Esophagus muscularis mucosa (tissue), 4 donors: ENCODE measurements around the gene PSMB9.

Source experiments
- EP300 ChIP-seq: sonication (generic); formaldehyde crosslinking; IDR thresholded peaks from one replicate; pipeline ENCODE4 v1.6.1; 2017; ENCODE audit warnings: antibody characterized with exemption
- POLR2A ChIP-seq: fragments of 450-650 bp; IDR thresholded peaks from one replicate; pipeline ENCODE4 v1.6.1; 2017; ENCODE audit warnings: antibody characterized with exemption, moderate library complexity, mild to moderate bottlenecking, low read depth
- POLR2AphosphoS5 ChIP-seq, 2 donors: sonication (generic); formaldehyde crosslinking; IDR thresholded peaks; one replicate each; pipeline ENCODE4 v1.6.1; 2017; ENCODE audit warnings: antibody characterized with exemption in 2 of 2
- TF ChIP-seq, protein P1 (sequence below), 3 experiments: fragments of 200-600 bp in 2 of 3; fragments of 450-650 bp in 1 of 3; sonication (generic) in 2 of 3; IDR thresholded peaks; one replicate each; pipeline ENCODE4 v1.5.1; 2017 to 2019; ENCODE audit warnings: antibody characterized with exemption in 3 of 3, mild to moderate bottlenecking in 2 of 3, moderate library complexity in 1 of 3

DNA sequence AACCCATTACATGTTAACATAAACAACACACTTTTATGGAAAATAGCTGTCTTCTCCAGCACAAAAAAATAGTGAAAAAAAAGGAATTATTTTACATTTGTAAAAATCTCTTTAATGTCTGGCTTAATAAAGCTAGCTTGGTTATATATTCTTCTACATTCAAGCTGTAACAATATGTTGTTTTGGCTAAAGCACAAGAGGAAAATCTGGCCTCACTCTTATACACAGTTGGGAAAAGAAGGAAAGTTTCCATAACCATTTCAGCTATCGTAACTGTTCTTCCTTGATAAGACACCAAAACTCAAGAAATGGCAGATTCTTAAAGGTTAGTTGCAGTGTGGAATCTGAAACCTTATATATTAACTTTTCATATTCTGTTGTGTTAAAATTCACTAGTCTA, 44.8 kb upstream of the PSMB9 start:
- TF ChIP-seq POLR2A (no peak), EP300 (no peak), POLR2AphosphoS5 (IDR thresholded peaks at IDR 0.05) (no peak)
- TF ChIP-seq, protein P1, sequence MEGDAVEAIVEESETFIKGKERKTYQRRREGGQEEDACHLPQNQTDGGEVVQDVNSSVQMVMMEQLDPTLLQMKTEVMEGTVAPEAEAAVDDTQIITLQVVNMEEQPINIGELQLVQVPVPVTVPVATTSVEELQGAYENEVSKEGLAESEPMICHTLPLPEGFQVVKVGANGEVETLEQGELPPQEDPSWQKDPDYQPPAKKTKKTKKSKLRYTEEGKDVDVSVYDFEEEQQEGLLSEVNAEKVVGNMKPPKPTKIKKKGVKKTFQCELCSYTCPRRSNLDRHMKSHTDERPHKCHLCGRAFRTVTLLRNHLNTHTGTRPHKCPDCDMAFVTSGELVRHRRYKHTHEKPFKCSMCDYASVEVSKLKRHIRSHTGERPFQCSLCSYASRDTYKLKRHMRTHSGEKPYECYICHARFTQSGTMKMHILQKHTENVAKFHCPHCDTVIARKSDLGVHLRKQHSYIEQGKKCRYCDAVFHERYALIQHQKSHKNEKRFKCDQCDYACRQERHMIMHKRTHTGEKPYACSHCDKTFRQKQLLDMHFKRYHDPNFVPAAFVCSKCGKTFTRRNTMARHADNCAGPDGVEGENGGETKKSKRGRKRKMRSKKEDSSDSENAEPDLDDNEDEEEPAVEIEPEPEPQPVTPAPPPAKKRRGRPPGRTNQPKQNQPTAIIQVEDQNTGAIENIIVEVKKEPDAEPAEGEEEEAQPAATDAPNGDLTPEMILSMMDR (IDR thresholded peaks at IDR 0.05) = no peak
